Breast epithelium (tissue), 4 donors: Measurements from ENCODE around the gene HMCN2. TPM values are rescaled to one million over a fixed set of nuclear protein-coding genes. Genes with fewer than 3 reads are reported as not detected.

Experiments
- DNase-seq, 2 donors: peaks; one replicate each; pipeline ENCODE4 v3.0.0-alpha.2; 2019; ENCODE audit warnings: low spot score in 2 of 2
- H3K27ac ChIP-seq, 2 donors: fragments of 200-600 bp; sonication (generic) in 1 of 2; one replicate each; pipeline ENCODE4 v1.5.1; 2016 to 2019; ENCODE audit warnings: mild to moderate bottlenecking in 1 of 2
- H3K27me3 ChIP-seq, 2 donors: fragments of 200-600 bp; sonication (generic) in 1 of 2; one replicate each; pipeline versions ENCODE4 v1.5.1 to v1.6.0; 2017 to 2019; ENCODE audit warnings: control low read depth in 1 of 2, mild to moderate bottlenecking in 1 of 2
- H3K36me3 ChIP-seq: fragments of 200-600 bp; one replicate; pipeline ENCODE4 v1.5.1; 2019
- H3K4me1 ChIP-seq, 2 donors: fragments of 200-600 bp; sonication (generic); one replicate each; pipeline ENCODE4 v1.5.1; 2016 to 2019; ENCODE audit warnings: control low read depth in 1 of 2
- H3K4me3 ChIP-seq, 3 donors: fragments of 200-600 bp; sonication (generic); 1 replicate in 2 of 3; 2 replicates in 1 of 3; pipeline ENCODE4 v1.5.1; 2016 to 2019; ENCODE audit warnings: mild to moderate bottlenecking in 3 of 3, moderate library complexity in 2 of 3
- H3K9me3 ChIP-seq, 2 donors: fragments of 200-600 bp; sonication (generic) in 1 of 2; one replicate each; pipeline ENCODE4 v1.5.1; 2016 to 2019; ENCODE audit warnings: control low read depth in 1 of 2
- POLR2A ChIP-seq: fragments of 450-650 bp; IDR thresholded peaks from one replicate; pipeline ENCODE4 v1.6.1; 2016; ENCODE audit warnings: antibody characterized with exemption, mild to moderate bottlenecking, moderate library complexity
- POLR2AphosphoS5 ChIP-seq, 3 donors: sonication (generic); formaldehyde crosslinking; IDR thresholded peaks; one replicate each; pipeline ENCODE4 v1.6.1; 2017; ENCODE audit warnings: antibody characterized with exemption in 3 of 3
- intact Hi-C: fragments of 100-400 bp; cut with DNase I; formaldehyde crosslinking; loops from one replicate; pipeline ENCODE4 v1.15.1; 2023; ENCODE audit warnings: low total_unique reads
- total RNA-seq, 3 donors: library from RNA; depleted of rRNA; stranded (reverse); fragments of >200 nt; gene quantifications; one replicate each; pipeline ENCODE4 v1.1.0, GENCODE V29; 2016
- TF ChIP-seq, protein P1 (sequence below), 3 donors: fragments of 450-650 bp; IDR thresholded peaks; one replicate each; pipeline ENCODE4 v1.5.1; 2016 to 2017; ENCODE audit warnings: antibody characterized with exemption in 3 of 3, mild to moderate bottlenecking in 3 of 3, moderate library complexity in 3 of 3

The HMCN2 gene
- total RNA-seq, 3 donors from 2014 or later: 0.29 to 3.8 (median 0.98) TPM

DNA sequence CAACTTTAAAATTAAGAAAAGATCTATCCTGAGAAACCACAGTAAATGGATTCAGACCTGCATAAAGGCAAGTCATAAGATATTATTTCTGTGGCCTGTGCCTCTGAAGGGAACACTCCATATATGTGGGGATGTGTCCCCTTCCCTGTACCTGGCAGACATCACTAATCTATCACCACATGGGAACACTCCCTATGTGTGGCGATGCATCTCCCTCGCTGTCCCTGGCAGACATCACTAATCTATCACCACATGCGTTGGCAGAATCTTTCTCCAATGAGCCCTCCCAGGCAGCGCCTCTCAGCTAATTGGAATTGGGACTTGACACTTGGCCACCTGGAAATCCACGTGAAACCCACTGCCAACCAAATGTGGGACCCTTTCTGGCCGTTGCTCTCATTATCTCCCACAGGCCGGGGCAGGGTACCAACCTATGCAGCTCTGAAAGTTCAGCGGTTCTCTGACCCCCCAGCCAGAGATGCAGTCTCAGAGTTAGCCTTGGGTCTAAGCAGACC, 154.0 kb downstream of the HMCN2 start:
- Histone ChIP-seq H3K9me3 (no peaks in the 10 kb centered on the region), H3K36me3 (no peaks in the 10 kb centered on the region), H3K27me3 (no peaks in the 10 kb centered on the region), H3K4me3 (no peak overlapping the region), H3K4me1 (no peaks in the 10 kb centered on the region), H3K27ac (no peak overlapping the region)
- DNase-seq: no peak
- TF ChIP-seq POLR2AphosphoS5 (IDR thresholded peaks at IDR 0.05) (no peak), POLR2A (no peak)
- TF ChIP-seq, protein P1, sequence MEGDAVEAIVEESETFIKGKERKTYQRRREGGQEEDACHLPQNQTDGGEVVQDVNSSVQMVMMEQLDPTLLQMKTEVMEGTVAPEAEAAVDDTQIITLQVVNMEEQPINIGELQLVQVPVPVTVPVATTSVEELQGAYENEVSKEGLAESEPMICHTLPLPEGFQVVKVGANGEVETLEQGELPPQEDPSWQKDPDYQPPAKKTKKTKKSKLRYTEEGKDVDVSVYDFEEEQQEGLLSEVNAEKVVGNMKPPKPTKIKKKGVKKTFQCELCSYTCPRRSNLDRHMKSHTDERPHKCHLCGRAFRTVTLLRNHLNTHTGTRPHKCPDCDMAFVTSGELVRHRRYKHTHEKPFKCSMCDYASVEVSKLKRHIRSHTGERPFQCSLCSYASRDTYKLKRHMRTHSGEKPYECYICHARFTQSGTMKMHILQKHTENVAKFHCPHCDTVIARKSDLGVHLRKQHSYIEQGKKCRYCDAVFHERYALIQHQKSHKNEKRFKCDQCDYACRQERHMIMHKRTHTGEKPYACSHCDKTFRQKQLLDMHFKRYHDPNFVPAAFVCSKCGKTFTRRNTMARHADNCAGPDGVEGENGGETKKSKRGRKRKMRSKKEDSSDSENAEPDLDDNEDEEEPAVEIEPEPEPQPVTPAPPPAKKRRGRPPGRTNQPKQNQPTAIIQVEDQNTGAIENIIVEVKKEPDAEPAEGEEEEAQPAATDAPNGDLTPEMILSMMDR (IDR thresholded peaks at IDR 0.05): no peak
- intact Hi-C loops: no loop called here

DNA sequence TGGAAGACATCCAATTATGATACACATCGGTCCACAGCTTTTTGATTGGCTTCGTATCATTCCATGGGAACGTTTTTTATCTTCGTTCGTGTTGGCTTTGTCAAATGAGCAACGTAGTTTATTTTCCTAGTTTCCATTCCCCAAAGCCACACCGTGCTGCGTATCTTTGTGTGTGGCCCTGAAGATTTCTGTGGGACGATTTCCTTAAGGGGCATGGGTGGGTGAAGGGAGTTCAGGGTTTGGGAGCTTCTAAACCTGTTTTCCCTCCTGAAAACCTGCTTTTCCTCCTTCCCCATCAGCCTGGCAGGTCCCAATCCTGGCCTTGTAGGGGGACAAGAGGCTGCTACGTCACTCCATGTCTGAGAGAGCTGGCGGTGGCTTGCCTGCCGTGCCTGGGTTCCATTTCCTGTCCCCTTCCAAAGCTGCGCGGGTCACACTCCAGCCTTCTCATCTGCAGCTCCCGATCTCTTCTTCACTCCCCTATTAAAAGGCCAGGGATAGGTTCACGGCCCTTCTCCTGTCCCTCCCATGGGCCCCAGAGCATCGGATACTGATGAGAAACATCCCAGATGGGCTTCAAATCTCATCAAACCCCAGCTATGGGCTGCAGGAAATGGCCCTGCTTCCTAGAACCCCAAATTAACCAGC, 155.7 kb downstream of the HMCN2 start:
- intact Hi-C loops: no loop called here
- no peaks in the 10 kb centered on the region for H3K4me1 ChIP-seq
- TF ChIP-seq, protein P1 (IDR thresholded peaks at IDR 0.05): no peak
- TF ChIP-seq POLR2A (no peak), POLR2AphosphoS5 (IDR thresholded peaks at IDR 0.05) (no peak)
- no peak for DNase-seq
- H3K4me3 ChIP-seq: no peak overlapping the region
- H3K9me3 ChIP-seq: no peaks in the 10 kb centered on the region
- H3K36me3 ChIP-seq: no peaks in the 10 kb centered on the region
- H3K27ac ChIP-seq: no peak overlapping the region
- no peaks in the 10 kb centered on the region for H3K27me3 ChIP-seq

DNA sequence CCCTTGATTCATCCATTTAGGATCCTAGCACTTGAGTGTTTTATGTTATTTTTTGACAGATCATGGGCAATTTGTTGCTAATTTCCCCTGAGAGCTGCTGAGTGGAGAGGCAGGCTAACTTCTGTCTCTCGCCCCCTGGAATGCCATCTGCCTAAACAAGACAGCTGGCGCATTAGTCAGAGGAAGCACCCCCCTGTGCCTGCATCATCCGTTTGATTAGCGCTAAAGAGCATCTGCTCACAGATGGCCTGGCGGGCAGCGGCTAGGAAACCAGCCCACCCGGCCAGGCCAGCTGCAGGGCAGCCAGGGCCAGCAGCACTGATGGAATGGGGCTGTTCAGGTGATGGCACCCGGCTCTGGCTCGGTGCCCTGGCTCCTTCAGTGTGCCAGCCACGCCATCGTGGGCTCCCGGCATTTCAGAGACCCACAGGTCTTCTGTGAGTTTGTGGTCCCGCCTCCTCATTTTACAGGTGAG, 156.3 kb downstream of the HMCN2 start:
- Histone ChIP-seq H3K4me1 (no peaks in the 10 kb centered on the region), H3K4me3 (no peak overlapping the region), H3K27ac (no peak overlapping the region), H3K9me3 (no peaks in the 10 kb centered on the region), H3K27me3 (no peaks in the 10 kb centered on the region), H3K36me3 (no peaks in the 10 kb centered on the region)
- no peak for DNase-seq
- TF ChIP-seq POLR2A (no peak), POLR2AphosphoS5 (IDR thresholded peaks at IDR 0.05) (no peak)
- TF ChIP-seq, protein P1 (IDR thresholded peaks at IDR 0.05): no peak
- intact Hi-C loops: no loop called here

DNA sequence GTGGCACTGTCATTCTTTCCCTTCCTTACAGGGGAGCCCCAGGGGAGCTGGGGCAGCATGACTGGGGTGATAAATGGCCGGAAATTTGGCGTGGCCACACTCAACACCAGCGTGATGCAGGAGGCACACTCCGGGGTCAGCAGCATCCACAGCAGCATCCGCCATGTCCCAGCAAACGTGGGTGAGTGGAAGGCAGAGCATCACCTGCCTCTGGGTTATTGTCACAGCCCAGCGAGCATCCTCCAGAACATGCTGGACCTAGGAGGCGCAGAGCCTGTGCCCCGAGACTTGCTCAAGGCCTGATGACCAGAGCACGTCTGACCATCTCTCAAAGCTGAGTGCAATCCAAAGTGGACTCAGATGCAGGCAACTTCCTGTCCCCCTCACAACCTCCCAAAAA, 157.0 kb downstream of the HMCN2 start:
- Histone ChIP-seq H3K4me3 (no peak overlapping the region), H3K36me3 (no peaks in the 10 kb centered on the region), H3K9me3 (no peaks in the 10 kb centered on the region), H3K27ac (no peak overlapping the region), H3K27me3 (no peaks in the 10 kb centered on the region), H3K4me1 (no peaks in the 10 kb centered on the region)
- intact Hi-C loops: no loop called here
- DNase-seq: no peak
- TF ChIP-seq, protein P1 (IDR thresholded peaks at IDR 0.05): no peak
- TF ChIP-seq POLR2AphosphoS5 (IDR thresholded peaks at IDR 0.05) (no peak), POLR2A (no peak)

DNA sequence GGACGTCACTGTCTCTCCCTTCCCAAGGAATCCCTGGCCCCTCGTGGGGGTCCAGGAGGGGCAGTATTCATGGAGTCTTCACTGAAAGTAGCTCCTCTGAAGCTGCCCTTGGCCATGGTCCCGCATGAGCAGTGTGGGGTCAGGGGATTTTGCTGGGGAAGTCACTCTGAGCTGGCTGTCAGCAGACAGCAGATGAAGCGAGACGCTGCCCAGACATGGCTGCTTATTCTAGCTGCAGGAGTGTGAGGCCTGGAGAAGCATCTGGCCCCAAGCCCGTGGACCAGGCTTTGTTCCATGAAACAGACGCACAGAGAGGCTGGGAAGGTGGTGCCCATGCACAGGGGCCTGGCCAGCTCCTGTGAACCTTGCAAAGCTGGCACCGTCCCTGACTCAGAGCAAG, 157.7 kb downstream of the HMCN2 start:
- DNase-seq: no peak
- no peaks in the 10 kb centered on the region for H3K9me3 ChIP-seq
- H3K27me3 ChIP-seq: no peaks in the 10 kb centered on the region
- intact Hi-C loops: no loop called here
- TF ChIP-seq POLR2AphosphoS5 (IDR thresholded peaks at IDR 0.05): no peak
- TF ChIP-seq, protein P1 (IDR thresholded peaks at IDR 0.05): no peak
- TF ChIP-seq POLR2A: no peak
- H3K4me1 ChIP-seq: no peaks in the 10 kb centered on the region
- H3K36me3 ChIP-seq: no peaks in the 10 kb centered on the region
- no peak overlapping the region for H3K27ac ChIP-seq
- no peak overlapping the region for H3K4me3 ChIP-seq
